ENCODE measurements around the gene STAT1.

DNA sequence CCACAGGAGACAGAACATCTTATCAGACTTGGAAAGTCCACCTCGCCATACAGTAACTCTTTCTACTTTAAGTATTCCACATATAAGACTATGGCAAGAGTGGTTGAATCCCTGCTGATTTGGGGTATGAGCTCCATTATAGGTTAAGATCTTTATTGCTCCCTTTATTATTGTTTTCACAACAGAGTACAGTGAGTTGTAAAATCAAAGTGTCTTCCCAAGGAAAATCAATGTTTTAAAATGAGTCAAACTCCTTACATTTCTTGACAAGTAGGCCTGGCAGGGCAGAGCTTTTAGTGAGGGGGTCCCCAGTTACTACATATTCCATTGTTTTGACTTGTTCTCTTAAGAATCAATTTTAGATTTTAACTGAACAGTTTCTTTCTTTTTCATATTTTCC, 49.6 kb upstream of the STAT1 start:
- no peak for TF ChIP-seq ZNF114 (tag by site-specific recombination; IDR thresholded peaks at IDR 0.05)
- TF ChIP-seq, protein P1, sequence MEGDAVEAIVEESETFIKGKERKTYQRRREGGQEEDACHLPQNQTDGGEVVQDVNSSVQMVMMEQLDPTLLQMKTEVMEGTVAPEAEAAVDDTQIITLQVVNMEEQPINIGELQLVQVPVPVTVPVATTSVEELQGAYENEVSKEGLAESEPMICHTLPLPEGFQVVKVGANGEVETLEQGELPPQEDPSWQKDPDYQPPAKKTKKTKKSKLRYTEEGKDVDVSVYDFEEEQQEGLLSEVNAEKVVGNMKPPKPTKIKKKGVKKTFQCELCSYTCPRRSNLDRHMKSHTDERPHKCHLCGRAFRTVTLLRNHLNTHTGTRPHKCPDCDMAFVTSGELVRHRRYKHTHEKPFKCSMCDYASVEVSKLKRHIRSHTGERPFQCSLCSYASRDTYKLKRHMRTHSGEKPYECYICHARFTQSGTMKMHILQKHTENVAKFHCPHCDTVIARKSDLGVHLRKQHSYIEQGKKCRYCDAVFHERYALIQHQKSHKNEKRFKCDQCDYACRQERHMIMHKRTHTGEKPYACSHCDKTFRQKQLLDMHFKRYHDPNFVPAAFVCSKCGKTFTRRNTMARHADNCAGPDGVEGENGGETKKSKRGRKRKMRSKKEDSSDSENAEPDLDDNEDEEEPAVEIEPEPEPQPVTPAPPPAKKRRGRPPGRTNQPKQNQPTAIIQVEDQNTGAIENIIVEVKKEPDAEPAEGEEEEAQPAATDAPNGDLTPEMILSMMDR (tag by site-specific recombination; IDR thresholded peaks at IDR 0.05) = no peak
- TF ChIP-seq, protein P2, sequence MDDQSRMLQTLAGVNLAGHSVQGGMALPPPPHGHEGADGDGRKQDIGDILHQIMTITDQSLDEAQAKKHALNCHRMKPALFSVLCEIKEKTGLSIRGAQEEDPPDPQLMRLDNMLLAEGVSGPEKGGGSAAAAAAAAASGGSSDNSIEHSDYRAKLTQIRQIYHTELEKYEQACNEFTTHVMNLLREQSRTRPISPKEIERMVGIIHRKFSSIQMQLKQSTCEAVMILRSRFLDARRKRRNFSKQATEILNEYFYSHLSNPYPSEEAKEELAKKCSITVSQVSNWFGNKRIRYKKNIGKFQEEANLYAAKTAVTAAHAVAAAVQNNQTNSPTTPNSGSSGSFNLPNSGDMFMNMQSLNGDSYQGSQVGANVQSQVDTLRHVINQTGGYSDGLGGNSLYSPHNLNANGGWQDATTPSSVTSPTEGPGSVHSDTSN (CRISPR knock-in tag; IDR thresholded peaks at IDR 0.05) = no peak
- TF ChIP-seq, protein P3, sequence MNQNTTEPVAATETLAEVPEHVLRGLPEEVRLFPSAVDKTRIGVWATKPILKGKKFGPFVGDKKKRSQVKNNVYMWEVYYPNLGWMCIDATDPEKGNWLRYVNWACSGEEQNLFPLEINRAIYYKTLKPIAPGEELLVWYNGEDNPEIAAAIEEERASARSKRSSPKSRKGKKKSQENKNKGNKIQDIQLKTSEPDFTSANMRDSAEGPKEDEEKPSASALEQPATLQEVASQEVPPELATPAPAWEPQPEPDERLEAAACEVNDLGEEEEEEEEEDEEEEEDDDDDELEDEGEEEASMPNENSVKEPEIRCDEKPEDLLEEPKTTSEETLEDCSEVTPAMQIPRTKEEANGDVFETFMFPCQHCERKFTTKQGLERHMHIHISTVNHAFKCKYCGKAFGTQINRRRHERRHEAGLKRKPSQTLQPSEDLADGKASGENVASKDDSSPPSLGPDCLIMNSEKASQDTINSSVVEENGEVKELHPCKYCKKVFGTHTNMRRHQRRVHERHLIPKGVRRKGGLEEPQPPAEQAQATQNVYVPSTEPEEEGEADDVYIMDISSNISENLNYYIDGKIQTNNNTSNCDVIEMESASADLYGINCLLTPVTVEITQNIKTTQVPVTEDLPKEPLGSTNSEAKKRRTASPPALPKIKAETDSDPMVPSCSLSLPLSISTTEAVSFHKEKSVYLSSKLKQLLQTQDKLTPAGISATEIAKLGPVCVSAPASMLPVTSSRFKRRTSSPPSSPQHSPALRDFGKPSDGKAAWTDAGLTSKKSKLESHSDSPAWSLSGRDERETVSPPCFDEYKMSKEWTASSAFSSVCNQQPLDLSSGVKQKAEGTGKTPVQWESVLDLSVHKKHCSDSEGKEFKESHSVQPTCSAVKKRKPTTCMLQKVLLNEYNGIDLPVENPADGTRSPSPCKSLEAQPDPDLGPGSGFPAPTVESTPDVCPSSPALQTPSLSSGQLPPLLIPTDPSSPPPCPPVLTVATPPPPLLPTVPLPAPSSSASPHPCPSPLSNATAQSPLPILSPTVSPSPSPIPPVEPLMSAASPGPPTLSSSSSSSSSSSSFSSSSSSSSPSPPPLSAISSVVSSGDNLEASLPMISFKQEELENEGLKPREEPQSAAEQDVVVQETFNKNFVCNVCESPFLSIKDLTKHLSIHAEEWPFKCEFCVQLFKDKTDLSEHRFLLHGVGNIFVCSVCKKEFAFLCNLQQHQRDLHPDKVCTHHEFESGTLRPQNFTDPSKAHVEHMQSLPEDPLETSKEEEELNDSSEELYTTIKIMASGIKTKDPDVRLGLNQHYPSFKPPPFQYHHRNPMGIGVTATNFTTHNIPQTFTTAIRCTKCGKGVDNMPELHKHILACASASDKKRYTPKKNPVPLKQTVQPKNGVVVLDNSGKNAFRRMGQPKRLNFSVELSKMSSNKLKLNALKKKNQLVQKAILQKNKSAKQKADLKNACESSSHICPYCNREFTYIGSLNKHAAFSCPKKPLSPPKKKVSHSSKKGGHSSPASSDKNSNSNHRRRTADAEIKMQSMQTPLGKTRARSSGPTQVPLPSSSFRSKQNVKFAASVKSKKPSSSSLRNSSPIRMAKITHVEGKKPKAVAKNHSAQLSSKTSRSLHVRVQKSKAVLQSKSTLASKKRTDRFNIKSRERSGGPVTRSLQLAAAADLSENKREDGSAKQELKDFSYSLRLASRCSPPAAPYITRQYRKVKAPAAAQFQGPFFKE (tag by site-specific recombination; IDR thresholded peaks at IDR 0.05; ENCODE audit: borderline replicate concordance) = no peak

Measured in HEK293 (cell line).